RPMI7951 (cell line): Measurements from ENCODE around the gene CFC1B. TPM values are rescaled to one million over a fixed set of nuclear protein-coding genes. Genes with fewer than 3 reads are reported as not detected.
"Not testable (repeated sequence)": the region's sequence is repeated elsewhere in the genome, so short reads cannot be mapped to it uniquely, and the experiment has no call there.

Experiments used
- DNase-seq: peaks from one replicate; pipeline ENCODE4 v3.0.0-alpha.2; 2012; ENCODE audit warnings: low read depth
- total RNA-seq: library from RNA; depleted of rRNA; stranded (reverse); fragments of >200 nt; shearing (Covaris generic); gene quantifications from 2 replicates; pipeline ENCODE4 v1.2.3, GENCODE V29; 2014; rRNA removed

CFC1B gene
- not detected in 2 replicates for total RNA-seq

DNA sequence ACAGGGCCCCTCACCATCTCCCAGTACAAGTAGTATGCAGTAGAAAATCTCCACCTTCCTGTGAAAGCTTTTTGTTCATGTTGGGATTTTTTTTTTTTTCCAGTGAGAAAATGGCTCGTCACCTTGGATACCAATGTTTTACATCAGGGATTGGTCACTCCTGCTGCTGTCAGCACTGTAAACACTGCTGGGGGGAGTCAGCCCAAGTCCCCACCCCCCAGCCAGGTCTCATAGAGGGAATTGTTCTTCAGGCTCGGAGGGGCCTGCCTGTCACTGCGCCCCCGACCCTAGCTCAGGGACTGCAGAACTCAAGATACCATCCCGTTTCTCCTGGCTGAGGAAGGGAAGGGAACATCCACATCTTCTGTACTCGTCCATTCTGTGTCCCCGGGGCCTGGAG, at the start of gene CFC1B:
Gene CFC1B (plus strand): TSS at position 231 of the 400 bp plus-strand sequence. CDS start 263 bp downstream, outside the sequence.
- DNase-seq, result not testable (repeated sequence)

DNA sequence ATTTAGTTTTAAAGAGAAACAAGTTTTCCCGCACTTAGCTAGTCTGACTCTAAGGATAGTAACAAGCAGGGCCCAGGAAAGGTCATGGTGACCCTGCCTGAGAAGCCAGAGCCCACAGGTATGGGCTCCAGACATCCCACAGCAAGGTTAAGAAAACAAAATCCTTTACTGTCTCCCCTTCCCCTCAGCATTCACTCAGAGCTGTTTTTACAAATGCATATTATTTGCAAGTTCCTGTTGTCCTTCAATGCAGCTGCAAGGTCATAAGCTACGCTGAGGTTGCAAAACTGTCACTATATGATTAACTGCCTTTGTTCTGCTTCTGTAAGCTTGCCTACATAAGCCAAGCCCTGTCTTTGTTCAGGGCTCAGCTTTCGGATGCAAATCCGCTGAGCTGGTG, 29.9 kb upstream of the CFC1B start:
- DNase-seq, result not testable (repeated sequence)

DNA sequence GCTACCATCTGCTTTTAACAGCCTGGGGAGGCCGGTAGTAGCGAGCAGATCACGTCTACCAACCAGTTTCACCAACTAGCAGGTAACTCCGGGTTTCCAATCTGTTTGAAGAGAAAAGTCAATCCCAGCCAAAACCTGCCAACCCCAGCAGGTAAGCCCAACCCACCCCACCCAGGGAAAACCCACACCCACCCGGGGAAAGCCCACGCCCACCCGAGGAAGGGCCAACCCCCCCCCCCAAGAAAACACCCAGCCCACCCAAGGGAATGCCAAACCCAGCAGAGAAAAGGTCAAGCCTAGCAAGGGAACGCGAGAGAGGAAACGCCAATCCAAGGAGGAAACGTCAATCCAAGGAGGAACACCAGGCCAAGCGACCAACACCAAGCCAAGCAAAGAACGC, 11.8 kb upstream of the CFC1B start, which contains the start of gene POTEI:
Gene POTEI (minus strand): TSS at position 101 of the 400 bp plus-strand sequence. CDS start 93 bp downstream, at position 8.
- DNase-seq, result not testable (repeated sequence)

DNA sequence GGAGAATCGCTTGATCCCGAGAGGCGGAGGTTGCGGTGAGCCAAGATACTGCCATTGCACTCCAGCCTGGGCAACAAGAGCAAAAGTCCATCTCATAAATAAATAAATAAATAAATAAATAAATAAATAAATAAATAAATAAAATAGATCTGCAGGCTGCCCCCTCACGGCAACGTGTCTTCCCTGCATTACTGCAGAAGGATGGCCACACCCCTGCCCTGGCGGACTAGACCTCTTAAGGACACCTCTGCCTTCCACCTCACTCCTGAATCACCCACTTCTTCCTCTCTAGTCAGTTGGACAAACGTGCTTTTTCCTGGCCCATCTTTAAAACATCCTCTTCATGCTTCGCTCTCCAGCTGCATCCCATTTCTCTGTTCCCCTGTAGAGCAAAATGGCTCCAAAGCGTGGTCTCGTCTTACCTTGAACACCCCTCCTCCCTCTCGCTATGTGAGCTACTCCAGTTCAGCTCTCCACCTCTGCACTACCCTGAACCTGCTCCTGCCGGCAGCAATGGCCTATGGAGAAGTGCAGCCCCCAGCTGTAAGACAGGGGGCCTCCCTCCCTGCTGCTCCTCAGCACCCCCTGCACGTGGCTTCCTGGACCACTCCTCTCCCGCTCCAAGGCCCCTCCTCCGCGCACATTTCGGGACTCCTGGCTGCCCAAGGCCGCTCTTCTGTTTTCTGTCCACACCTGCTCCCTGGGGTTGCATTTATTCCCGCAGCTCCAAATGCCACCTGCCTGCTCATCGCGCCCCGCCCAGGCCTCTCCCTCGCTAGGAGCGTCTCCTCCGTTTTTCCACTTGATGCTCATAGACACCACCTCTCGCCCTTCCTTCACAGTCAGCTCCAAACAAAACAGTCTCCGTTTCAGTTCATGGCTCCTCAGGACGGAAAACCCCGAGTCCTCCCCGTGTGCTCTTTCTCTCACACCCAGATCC, 9.9 kb upstream of the CFC1B start:
- not testable (repeated sequence) for DNase-seq

DNA sequence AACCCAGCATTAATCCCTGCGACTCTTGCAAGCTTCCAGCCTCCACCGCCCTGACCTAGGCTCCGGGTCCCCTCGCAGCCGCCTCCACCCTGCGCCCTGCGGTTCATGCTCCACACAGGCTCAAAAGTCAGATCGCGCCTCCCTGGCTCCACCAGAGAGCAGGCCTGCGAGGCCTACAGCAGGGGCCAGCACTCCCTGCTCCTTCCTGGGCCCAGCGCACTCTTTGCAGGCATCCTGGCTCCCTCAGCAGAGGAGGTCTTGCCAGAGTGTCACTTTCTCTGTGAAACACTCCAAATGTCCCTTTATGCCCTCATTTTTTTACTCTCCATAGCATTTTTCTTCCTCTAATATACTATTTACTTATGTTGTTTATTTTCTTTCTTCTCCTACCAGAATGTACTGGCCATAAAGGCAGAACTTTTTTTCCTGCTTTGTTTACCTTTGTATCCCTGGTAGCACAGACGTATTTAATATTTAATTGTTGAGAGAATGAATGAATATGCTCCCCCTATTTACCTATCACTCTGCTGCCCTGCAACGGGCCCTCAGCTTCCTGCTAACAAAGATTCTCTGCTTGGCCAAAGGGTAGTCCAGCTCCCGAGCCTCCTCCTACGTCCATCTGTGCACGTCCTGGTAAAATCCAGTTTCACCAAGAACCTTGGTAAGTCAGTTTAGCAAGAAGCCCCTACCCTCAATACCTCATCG, 9.1 kb upstream of the CFC1B start:
- not testable (repeated sequence) for DNase-seq

DNA sequence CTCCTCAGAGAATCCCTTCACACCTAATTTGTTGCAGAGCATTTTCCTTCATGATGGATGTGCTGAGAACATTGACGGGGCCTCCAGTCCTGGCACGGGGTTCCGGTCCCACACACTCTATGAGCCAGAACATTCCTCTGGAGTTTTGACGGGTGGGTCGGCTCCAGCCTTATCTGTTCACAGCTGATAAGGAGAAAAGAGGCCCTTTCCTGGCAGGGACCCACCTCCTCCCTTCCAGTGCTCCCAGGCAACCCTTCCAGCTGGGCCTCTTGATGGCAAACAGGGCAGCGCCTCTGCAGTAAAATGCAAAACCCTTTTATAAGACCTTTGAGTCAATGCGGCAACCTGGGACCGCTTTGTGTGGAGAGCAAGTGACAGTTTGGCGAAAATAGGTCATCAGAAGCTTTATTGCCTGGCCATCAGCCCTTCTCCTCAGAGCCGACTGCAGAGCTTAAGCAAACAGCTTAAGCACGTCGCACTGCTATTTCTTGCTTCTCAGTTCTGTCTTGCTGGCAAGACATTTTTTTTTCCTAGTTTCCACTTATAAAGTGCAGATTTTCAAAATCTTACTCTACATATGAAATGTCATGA, 2.4 kb upstream of the CFC1B start:
- DNase-seq, result not testable (repeated sequence)

DNA sequence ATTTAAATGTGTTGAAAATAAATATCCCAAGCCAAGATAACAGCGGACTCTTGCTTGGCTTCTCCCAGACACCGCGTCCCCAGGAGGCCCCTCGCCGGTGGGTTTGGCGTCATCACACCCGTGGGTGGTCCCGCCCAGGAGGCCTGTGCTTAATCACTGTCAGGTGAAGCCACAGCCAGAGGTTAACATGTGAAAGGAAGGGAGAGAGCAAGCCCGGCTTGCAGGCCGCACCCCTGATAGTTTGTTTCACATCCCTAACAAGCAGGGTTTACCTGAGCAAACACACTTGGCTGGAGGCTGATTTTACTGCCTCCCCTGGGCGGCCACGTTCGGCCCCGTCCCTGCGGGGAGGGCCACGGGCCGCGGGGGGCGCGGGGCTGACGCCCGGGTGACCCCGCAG, 1.4 kb downstream of the CFC1B start:
- DNase-seq, result not testable (repeated sequence)

DNA sequence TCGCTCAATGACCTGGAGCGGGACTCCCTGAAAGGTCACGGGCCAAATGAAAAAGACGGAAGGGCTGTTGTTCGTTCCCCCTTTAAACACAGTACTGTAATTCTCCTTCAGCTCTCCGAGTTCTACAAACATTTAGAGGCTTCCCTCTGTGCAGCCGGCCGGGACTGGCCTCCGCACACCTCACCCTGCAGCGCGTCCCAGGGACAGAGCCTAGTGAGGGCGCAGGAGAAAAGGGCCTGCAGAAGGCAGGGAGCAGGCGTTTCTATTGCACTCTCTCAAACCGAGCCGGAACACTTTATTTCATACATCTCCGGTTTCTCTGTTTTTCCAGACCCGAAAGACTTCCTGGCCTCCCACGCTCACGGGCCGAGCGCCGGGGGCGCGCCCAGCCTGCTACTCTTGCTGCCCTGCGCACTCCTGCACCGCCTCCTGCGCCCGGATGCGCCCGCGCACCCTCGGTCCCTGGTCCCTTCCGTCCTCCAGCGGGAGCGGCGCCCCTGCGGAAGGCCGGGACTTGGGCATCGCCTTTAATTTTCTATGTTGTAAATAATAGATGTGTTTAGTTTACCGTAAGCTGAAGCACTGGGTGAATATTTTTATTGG, 6.4 kb downstream of the CFC1B start:
- DNase-seq, result not testable (repeated sequence)

DNA sequence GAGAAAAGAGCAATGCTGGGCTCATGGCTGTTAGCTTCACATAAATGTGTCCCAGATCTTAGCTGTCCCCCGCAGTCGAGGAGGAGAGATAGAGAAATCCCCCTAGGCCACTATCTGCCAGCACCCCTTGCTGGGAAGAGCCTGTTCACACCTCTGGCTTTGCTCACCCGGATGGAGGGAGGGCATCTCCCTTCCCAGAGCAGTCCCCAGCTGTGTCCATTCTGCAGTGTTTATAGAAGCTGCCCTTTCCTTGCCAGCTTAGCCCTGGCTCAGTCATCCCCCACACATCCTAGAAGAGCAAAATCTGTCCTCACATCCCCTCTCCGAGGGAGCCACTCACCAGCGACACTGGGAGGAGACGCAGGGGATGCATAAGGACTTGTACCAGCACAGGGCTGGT, 8.5 kb downstream of the CFC1B start:
- not testable (repeated sequence) for DNase-seq

DNA sequence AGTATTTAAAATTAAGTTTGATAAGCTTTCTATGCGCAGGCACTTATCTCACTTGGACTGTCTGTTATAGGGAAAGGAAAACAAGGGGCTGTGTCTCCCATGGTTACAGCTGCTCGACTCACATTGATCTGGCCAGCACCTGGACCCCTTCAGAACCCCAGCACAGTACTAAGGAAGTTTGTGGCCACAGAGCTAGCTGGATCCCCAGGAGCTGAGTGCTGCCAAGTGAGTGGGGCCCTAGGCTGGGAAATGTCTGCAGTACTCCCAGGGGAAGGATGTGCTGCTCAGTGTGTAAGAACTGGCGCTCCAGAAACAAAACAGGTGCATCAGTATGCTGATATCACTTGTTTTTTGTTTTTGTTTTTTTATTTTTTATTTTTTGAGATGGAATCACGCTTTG, 9.2 kb downstream of the CFC1B start:
- DNase-seq, result not testable (repeated sequence)

DNA sequence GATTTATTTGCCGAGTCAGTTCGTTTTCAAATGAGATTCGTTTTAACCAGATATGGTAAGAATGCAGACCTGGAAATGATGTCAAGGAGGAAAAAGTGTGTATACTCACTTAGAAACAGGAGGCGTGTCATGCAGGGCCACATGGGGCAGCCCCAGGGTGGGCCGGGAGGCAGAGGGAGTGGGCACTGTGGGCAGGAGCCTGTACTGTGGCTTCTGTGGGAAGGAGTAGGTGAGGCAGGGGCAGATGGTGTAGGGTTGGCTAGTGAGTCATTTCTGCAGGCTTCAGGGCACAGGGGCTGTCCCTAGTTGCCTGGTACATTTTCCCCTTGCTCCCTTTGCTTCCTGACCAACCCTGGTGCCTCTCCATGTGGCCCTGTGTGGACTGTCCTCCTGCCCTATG, 10.2 kb downstream of the CFC1B start:
- not testable (repeated sequence) for DNase-seq

DNA sequence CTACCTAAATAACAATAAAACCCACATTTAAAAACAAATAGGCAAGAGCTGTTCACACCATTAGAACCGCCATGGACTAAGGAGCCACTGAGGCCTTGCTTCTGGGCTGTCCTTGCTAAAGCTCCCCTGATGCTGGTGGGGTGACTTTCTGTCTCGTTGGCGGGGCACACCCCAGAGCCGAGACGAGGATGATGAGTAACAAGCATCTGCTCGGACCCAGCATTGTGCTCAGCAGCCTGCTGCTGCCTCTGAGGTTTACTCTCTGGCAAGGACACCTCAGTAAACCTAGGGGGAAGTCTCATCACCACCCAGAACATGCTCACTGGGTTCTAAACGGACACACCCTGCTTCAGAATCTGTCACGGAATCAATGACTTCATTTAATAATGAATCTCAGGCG, 10.7 kb downstream of the CFC1B start:
- not testable (repeated sequence) for DNase-seq

DNA sequence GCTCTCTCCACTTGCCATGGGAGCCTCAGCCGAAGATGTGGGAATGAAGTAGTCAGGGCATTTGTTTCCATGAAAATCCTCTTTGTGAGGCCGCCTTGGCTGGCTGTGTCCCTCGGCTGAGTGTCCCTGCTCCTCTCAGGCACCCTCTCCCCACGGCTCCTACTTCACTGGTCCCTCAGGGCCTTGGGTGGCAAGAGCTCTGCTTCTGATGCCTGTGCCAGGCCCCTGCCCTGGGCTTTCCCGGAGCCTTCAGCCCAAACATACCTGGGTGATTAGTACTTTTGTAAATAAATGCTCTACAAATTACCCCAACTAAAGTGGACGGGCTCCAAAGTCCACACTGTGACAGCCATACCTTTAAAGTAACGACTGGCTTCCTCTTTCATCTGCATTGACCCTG, 15.6 kb downstream of the CFC1B start:
- DNase-seq, result not testable (repeated sequence)

DNA sequence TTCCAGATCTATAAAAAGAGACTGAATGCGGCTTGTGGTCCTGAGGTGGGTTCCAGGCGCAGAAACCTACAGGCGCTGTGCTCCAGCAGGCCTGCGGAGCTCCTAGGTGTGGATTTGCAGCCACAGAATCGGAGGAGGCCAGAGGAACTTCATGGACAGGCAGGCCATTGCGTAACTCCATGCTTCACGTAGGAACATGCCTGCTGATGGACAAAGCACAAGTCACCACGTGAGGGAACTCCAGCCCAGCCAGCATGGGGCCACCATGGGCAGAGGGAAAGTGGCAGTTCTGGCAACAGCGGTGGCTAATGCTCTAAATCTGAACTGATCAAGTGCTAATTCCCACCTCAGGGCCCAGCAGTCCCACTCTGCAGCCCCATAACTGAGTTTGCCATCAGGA, 17.2 kb downstream of the CFC1B start:
- not testable (repeated sequence) for DNase-seq

DNA sequence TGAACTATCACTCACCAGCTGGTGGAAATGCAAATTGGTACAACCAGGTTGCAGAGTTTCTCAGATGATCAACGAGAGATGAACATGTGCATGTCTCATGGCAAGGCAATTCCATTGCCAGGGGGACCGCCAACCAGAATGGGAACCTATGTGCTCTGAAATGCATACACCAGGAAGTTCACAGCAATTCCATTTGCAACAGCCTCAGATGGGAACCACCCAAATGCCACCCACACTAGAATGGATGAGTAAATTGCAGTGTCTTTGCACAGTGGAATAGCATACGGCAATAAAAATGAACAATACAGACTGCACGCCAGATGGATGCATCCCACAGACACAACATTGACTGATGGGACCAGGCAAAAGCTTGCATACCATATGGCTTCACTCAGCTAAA, 21.8 kb downstream of the CFC1B start:
- DNase-seq, result not testable (repeated sequence)

DNA sequence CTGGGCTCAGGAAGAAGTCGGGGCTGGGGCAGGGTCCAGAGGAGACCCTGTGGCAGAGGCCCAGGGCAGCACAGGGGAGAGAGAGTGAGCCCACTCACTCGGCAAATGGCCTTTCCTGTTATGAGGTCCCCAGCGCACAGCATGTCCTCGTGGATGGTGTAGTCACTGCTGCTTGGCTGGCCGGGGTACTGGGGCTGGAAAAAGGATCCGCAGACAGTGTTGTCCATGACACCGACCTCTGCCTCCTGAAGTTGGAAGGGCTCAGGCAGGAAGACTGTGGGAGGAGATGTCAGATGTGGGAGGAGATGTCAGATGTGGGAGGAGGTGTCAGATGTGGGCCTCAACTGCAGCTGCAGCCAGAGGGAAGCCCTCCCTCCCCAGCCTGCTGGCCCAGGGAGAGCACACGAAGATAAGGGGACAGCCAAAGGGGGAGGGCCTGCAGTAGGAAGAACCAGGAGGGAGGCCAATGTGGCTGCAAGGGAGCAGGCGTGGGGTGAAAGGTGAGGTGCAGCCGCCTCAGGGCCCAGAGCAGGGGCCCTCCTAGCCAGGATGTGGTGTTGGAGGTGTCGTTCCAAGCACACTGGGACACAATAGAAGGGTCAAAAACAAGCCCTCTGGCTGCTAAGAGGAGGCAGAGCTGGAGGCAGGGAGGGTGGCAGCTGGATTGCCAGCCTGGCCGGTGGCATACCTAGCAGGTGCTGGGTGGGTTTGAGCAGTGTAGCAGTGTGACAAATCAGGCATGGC, 22.9 kb downstream of the CFC1B start:
- DNase-seq, result not testable (repeated sequence)

DNA sequence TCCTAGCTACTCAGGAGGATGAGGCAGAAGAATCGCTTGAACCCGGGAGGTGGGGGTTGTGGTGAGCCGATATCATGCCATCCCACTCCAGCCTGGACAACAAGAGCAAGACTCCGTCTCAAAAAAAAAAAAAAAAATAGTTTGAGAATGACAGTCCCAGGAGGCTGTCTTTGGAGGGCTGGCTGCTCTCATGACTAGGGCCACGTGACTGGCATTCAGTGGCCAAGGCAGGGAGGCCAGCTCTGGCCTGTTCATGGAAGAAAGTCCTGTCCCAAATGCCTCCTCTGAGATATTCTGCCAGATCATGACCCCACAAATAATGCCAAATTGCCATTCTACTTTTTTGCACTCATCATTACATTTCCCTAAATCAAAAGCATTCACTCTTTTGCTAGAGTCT, 24.0 kb downstream of the CFC1B start:
- DNase-seq, result not testable (repeated sequence)

DNA sequence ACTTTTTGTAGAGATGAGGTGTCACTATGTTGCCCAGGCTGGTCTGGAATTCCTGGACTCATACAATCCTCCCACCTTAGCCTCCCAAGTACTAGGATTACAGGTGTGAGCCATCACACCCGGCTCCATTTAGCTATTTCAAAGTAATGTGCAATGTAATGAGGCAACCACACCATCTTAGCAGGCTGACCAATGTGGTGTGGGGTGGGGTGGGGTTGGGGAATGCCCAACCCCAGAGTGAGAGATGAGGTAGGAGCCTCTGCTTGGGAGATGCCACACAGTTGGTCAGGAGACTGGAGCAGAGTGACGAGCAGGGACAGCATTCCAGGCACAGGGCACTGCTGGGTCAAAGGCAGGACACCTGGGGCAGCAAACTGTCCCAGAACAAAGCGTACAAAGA, 27.4 kb downstream of the CFC1B start:
- not testable (repeated sequence) for DNase-seq

DNA sequence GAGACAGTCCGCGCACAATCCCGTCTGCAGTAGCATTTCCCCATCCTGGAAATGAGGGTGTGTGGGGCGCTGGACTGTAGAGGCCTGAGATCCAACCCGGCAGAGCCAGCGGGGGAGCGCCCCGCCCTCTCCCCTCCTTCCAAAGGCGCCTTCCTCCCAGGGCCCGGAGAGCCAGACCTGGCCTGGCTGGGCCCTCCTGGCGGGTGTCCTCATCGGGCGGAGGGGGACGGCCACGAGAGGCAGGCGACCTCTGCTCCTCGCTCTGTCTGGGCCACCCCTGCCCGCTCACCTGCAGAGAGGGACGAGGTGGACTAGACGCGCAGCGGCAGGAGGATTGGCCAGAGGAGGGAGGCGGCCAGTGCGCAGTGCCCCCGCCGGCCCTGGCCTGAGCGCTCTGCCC, 28.5 kb downstream of the CFC1B start:
- DNase-seq, result not testable (repeated sequence)

DNA sequence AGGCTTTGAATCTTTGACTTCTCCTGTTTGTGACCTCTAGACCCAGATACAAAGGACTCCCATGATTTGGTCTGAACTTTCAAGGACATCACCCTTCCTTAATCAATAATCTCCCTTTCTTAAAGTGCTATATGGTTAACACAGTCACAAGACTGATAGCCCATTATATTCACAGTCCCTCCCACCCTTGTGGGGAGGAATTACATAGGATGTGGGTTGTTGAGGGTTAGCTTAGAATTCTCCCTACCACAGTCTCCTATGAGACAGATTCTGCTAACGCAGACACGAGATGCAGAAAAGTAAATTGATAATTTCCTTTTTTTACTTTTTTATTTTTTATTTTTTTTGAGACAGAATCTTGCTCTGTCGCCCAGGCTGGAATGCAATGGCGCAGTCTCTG, 33.2 kb downstream of the CFC1B start:
- not testable (repeated sequence) for DNase-seq

DNA sequence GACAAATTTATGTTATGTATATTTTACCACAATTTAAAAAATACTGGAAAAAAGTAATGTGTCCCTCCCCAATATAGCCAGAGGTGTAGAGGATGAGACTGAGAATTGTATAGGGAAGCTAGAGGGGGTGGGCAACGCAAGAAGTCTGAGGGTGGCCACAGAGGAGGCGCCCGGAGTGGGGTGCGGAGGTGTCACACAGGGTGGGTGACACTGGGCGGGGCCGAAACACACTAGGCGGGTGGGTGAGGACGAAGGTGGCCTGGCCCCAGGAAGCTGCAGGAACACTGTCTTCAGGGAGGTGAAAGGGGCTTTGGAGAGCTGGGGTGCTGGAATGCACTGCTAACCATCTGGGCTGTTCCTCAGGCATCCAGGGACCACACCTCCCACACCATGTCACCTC, 35.4 kb downstream of the CFC1B start:
- DNase-seq, result not testable (repeated sequence)
